Daoy (cell line): ENCODE results near the gene MEP1B. TPM values are rescaled to one million over a fixed set of nuclear protein-coding genes. Genes with fewer than 3 reads are reported as not detected.
"Not testable (repeated sequence)": the region's sequence is repeated elsewhere in the genome, so short reads cannot be mapped to it uniquely, and the experiment has no call there.

Experiments
- DNase-seq: peaks from one replicate; pipeline ENCODE4 v3.0.0-alpha.2; 2015; ENCODE audit warnings: low read depth
- total RNA-seq: library from RNA; depleted of rRNA; stranded (reverse); fragments of >200 nt; shearing (Covaris generic); gene quantifications from 2 replicates; pipeline ENCODE4 v1.2.3, GENCODE V29; 2014; rRNA removed

Gene MEP1B
- not detected in 2 replicates for total RNA-seq

GRCh38 chr18:32189790-32190189 is at the start of gene MEP1B:
TSS of gene MEP1B (plus strand) at chr18:32190039. CDS start at chr18:32190071, 32 bp downstream.
- no peak for DNase-seq

- no peak for DNase-seq
Measured at GRCh38 chr18:32148185-32148870, 41.5 kb upstream of the MEP1B start.

GRCh38 chr18:32152705-32153448 is 37.0 kb upstream of the MEP1B start:
- no peak for DNase-seq

- no peak for DNase-seq
Measured at GRCh38 chr18:32156855-32157254, 33.0 kb upstream of the MEP1B start.

GRCh38 chr18:32157580-32157979 is 32.3 kb upstream of the MEP1B start:
- no peak for DNase-seq

GRCh38 chr18:32158108-32158624 is 31.7 kb upstream of the MEP1B start:
- DNase-seq = peak; percentile 86

- not testable (repeated sequence) for DNase-seq
Measured at GRCh38 chr18:32158631-32159030, 31.2 kb upstream of the MEP1B start.

GRCh38 chr18:32160547-32160946 is 29.3 kb upstream of the MEP1B start:
- no peak for DNase-seq

- DNase-seq = no peak
Measured at GRCh38 chr18:32167980-32168730, 21.7 kb upstream of the MEP1B start.

GRCh38 chr18:32173654-32174053 is 16.2 kb upstream of the MEP1B start:
- no peak for DNase-seq

GRCh38 chr18:32174719-32175118 is 15.1 kb upstream of the MEP1B start:
- no peak for DNase-seq

GRCh38 chr18:32175265-32175664 is 14.6 kb upstream of the MEP1B start:
- no peak for DNase-seq

GRCh38 chr18:32176745-32177144 is 13.1 kb upstream of the MEP1B start:
- DNase-seq = not testable (repeated sequence)

- DNase-seq = no peak
Measured at GRCh38 chr18:32177530-32177929, 12.3 kb upstream of the MEP1B start.

- DNase-seq = no peak
Measured at GRCh38 chr18:32183503-32183902, 6.3 kb upstream of the MEP1B start.

- DNase-seq = no peak
Measured at GRCh38 chr18:32190209-32190608, 370 bp downstream of the MEP1B start.

GRCh38 chr18:32195881-32196815 is 6.3 kb downstream of the MEP1B start:
- DNase-seq = no peak

- no peak for DNase-seq
Measured at GRCh38 chr18:32200766-32201165, 10.9 kb downstream of the MEP1B start.

GRCh38 chr18:32201948-32202672 is 12.3 kb downstream of the MEP1B start:
- DNase-seq = no peak

- DNase-seq = no peak
Measured at GRCh38 chr18:32208023-32208422, 18.2 kb downstream of the MEP1B start.
